ENCODE measurements around the gene HAUS7.

HAUS7 gene

DNA sequence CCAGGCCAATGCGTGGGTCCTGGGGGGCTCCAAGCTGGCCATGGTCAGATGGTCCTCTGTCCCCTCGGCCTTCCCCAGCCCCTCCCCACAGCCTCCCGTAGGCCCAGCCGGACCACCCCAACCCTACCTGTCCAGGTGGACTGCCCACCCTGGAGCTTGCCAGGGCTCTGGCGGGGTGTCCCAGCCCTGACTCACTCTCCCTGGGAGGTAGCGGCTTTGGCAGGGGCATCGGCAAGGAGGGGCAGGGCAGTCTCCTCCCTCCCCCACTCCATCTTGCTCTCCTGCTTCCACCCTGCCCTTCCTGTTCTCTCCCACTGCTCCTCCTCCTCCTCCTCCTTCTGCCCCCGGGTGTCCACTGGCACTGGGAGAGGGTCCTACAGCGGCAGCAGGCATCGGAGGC lies 31.8 kb upstream of the HAUS7 start:
- H2AFZ ChIP-seq (ENCODE audit: low read depth), result no peak overlapping the region
- no peak overlapping the region for H3K9ac ChIP-seq
- no peak overlapping the region for H3K4me3 ChIP-seq (IDR thresholded peaks at IDR 0.05; ENCODE audit: insufficient read depth, low read depth, low read length)
- no peaks in the 10 kb centered on the region for H3K36me3 ChIP-seq (ENCODE audit: insufficient read depth)
- no peaks in the 10 kb centered on the region for H3K79me2 ChIP-seq (ENCODE audit: insufficient read depth, low read depth)
- H3K27me3 ChIP-seq (ENCODE audit: insufficient read depth, low read depth), result peaks cover 13% of the 10 kb centered on the region; the same call in 1 of the 2 replicates
- H4K20me1 ChIP-seq (ENCODE audit: insufficient read depth), result no peaks in the 10 kb centered on the region
- H3K4me1 ChIP-seq (ENCODE audit: low read depth, poor library complexity, severe bottlenecking), result no peaks in the 10 kb centered on the region
- H3K27ac ChIP-seq, result no peak overlapping the region
- H3K4me2 ChIP-seq, result no peak overlapping the region
- TF ChIP-seq, protein P1, sequence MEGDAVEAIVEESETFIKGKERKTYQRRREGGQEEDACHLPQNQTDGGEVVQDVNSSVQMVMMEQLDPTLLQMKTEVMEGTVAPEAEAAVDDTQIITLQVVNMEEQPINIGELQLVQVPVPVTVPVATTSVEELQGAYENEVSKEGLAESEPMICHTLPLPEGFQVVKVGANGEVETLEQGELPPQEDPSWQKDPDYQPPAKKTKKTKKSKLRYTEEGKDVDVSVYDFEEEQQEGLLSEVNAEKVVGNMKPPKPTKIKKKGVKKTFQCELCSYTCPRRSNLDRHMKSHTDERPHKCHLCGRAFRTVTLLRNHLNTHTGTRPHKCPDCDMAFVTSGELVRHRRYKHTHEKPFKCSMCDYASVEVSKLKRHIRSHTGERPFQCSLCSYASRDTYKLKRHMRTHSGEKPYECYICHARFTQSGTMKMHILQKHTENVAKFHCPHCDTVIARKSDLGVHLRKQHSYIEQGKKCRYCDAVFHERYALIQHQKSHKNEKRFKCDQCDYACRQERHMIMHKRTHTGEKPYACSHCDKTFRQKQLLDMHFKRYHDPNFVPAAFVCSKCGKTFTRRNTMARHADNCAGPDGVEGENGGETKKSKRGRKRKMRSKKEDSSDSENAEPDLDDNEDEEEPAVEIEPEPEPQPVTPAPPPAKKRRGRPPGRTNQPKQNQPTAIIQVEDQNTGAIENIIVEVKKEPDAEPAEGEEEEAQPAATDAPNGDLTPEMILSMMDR (conservative IDR thresholded peaks at IDR 0.05; ENCODE audit: low read depth, low read length), result no peak

DNA sequence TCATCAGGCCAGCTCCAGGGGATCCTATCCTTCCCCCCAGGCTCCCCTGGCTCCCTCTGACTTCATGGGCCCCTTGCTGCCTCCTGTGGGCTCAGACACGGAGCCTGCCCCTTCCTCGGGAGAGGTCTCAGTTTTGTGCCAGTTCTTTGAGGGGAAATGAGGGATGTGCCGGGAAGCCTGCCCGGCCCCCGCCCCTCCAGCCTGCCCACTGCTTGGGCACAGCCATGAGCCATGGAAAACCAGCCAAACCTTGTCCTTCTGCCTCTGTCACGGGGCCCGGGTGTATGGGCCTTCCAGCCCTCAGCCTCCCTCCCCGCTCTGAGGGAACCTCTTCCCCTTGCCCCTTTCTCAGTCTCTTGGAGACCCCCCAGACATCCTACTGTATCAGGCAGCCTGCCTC lies 31.2 kb upstream of the HAUS7 start:
- no peak overlapping the region for H3K9ac ChIP-seq
- TF ChIP-seq, protein P1 (conservative IDR thresholded peaks at IDR 0.05; ENCODE audit: low read depth, low read length), result no peak
- H3K79me2 ChIP-seq (ENCODE audit: insufficient read depth, low read depth), result no peaks in the 10 kb centered on the region
- H3K4me2 ChIP-seq, result no peak overlapping the region
- H3K36me3 ChIP-seq (ENCODE audit: insufficient read depth), result no peaks in the 10 kb centered on the region
- no peak overlapping the region for H3K27ac ChIP-seq
- no peaks in the 10 kb centered on the region for H3K4me1 ChIP-seq (ENCODE audit: low read depth, poor library complexity, severe bottlenecking)
- H2AFZ ChIP-seq (ENCODE audit: low read depth), result no peak overlapping the region
- no peaks in the 10 kb centered on the region for H4K20me1 ChIP-seq (ENCODE audit: insufficient read depth)
- H3K4me3 ChIP-seq (IDR thresholded peaks at IDR 0.05; ENCODE audit: insufficient read depth, low read depth, low read length), result no peak overlapping the region
- peaks cover 13% of the 10 kb centered on the region; the same call in 1 of the 2 replicates for H3K27me3 ChIP-seq (ENCODE audit: insufficient read depth, low read depth)

DNA sequence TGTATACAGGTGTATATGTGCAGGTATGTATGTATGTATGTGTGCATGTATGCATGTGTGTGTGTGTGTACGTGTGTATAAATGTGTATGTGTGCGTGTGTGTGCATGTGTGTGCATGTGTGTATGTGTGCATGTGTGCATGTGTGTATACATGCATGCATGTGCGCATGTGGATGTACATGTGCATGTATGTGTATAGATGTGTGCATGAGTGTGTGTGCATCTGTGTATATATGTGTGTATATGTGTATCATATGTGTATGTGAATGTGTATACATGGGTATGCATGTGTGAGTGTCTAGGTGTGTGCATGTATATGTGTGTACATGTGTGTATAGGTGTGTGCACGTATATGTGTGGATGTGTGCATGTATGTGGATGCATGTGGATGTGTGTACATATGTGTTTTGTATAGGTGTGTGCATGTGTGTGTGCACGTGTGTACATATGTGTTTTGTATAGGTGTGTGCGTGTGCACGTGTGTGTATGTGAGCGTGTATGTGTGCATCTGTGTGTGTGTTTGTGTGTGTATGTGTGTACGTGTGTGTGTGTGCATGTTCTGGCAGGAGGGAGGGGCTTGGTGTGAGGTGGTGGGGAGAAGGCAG lies 30.4 kb upstream of the HAUS7 start:
- no peak overlapping the region for H2AFZ ChIP-seq (ENCODE audit: low read depth)
- H3K4me1 ChIP-seq (ENCODE audit: low read depth, poor library complexity, severe bottlenecking), result no peaks in the 10 kb centered on the region
- no peaks in the 10 kb centered on the region for H3K36me3 ChIP-seq (ENCODE audit: insufficient read depth)
- H3K79me2 ChIP-seq (ENCODE audit: insufficient read depth, low read depth), result no peaks in the 10 kb centered on the region
- peaks cover 13% of the 10 kb centered on the region; the same call in 1 of the 2 replicates for H3K27me3 ChIP-seq (ENCODE audit: insufficient read depth, low read depth)
- H3K4me3 ChIP-seq (IDR thresholded peaks at IDR 0.05; ENCODE audit: insufficient read depth, low read depth, low read length), result no peak overlapping the region
- H3K9ac ChIP-seq, result no peak overlapping the region
- H3K27ac ChIP-seq, result no peak overlapping the region
- no peaks in the 10 kb centered on the region for H4K20me1 ChIP-seq (ENCODE audit: insufficient read depth)
- TF ChIP-seq, protein P1 (conservative IDR thresholded peaks at IDR 0.05; ENCODE audit: low read depth, low read length), result no peak
- no peak overlapping the region for H3K4me2 ChIP-seq

DNA sequence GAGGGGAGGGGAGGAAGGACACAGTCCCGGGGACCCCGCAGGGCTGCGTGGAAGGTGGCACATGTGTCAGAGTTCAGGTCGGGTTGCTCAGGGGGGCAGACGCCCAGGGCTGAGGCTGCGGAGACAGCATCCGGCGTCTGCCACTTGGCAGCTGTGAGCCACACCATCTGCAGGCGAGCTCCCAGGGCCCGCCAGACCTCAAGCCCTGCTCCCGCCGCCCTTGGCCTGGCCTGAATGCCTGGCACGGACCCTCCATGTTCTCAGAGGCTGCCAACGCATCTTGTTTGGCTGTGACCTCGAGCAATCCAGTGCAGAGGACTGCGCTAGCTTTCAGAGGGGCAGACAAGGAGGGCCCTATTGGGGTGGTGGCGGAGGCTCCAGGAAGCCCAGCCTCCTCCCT lies 29.5 kb upstream of the HAUS7 start:
- Histone ChIP-seq H3K4me2 (no peak overlapping the region), H3K9ac (no peak overlapping the region), H3K4me3 (IDR thresholded peaks at IDR 0.05; ENCODE audit: insufficient read depth, low read depth, low read length) (no peak overlapping the region), H3K36me3 (ENCODE audit: insufficient read depth) (no peaks in the 10 kb centered on the region), H3K4me1 (ENCODE audit: low read depth, poor library complexity, severe bottlenecking) (no peaks in the 10 kb centered on the region), H3K27me3 (ENCODE audit: insufficient read depth, low read depth) (peaks cover 18% of the 10 kb centered on the region; the same call in 1 of the 2 replicates), H2AFZ (ENCODE audit: low read depth) (no peak overlapping the region), H3K27ac (no peak overlapping the region), H4K20me1 (ENCODE audit: insufficient read depth) (no peaks in the 10 kb centered on the region), H3K79me2 (ENCODE audit: insufficient read depth, low read depth) (no peaks in the 10 kb centered on the region)
- TF ChIP-seq, protein P1 (conservative IDR thresholded peaks at IDR 0.05; ENCODE audit: low read depth, low read length), result no peak

Measured in KMS-11 (cell line).